ENCODE data around the gene PAQR9. TPM values are rescaled to one million over a fixed set of nuclear protein-coding genes. Genes with fewer than 3 reads are reported as not detected.

PAQR9 gene
- polyA plus RNA-seq, 1 of the 3 experiments (the other 2 are of a cell fraction) = 0.16 TPM

DNA sequence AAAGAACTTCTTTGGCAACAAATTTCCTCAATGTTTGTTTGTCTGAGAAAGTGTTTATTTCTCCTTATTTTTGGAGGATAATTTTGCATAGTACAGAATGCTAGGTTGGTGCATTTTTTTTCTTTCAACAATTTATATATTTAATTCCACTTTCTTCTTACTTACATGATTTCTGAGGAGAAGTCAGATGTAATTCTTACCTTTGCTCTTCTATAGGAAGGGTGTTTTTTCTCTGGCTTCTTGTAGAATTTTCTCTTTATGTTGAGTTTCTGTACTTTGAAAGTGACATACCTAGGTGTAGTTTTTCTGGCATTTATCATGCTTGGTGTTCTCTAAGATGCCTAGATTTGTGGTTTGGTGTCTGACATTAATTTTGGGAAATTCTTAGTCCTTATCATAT is 39.8 kb downstream of the PAQR9 start:
- no peak overlapping the region for H2AFZ ChIP-seq (ENCODE audit: low read depth)
- H3K9me2 ChIP-seq = no peaks in the 10 kb centered on the region
- no peaks in the 10 kb centered on the region for H3K4me1 ChIP-seq (ENCODE audit: control insufficient read depth in 1 of 2, insufficient read depth in 2 of 2, low read depth in 1 of 2, low read length in 1 of 2)
- ChIA-PET CTCF (interaction anchor here (0.7 kb wide), 1 partner anchor 95 kb away, joined by 4 read pairs; no protein-coding TSS in a partner anchor), POLR2A (no interaction called here)
- H4K20me1 ChIP-seq (ENCODE audit: insufficient read depth) = no peaks in the 10 kb centered on the region
- H3K9ac ChIP-seq = no peak overlapping the region
- H3K4me2 ChIP-seq = no peak overlapping the region
- TF ChIP-seq, protein P1, sequence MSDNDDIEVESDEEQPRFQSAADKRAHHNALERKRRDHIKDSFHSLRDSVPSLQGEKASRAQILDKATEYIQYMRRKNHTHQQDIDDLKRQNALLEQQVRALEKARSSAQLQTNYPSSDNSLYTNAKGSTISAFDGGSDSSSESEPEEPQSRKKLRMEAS (IDR thresholded peaks at IDR 0.05; ENCODE audit: low read depth) = no peak
- TF ChIP-seq, protein P2, sequence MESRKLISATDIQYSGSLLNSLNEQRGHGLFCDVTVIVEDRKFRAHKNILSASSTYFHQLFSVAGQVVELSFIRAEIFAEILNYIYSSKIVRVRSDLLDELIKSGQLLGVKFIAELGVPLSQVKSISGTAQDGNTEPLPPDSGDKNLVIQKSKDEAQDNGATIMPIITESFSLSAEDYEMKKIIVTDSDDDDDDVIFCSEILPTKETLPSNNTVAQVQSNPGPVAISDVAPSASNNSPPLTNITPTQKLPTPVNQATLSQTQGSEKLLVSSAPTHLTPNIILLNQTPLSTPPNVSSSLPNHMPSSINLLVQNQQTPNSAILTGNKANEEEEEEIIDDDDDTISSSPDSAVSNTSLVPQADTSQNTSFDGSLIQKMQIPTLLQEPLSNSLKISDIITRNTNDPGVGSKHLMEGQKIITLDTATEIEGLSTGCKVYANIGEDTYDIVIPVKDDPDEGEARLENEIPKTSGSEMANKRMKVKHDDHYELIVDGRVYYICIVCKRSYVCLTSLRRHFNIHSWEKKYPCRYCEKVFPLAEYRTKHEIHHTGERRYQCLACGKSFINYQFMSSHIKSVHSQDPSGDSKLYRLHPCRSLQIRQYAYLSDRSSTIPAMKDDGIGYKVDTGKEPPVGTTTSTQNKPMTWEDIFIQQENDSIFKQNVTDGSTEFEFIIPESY (IDR thresholded peaks at IDR 0.05; ENCODE audit: borderline replicate concordance, low read depth) = no peak
- TF ChIP-seq, protein P3, sequence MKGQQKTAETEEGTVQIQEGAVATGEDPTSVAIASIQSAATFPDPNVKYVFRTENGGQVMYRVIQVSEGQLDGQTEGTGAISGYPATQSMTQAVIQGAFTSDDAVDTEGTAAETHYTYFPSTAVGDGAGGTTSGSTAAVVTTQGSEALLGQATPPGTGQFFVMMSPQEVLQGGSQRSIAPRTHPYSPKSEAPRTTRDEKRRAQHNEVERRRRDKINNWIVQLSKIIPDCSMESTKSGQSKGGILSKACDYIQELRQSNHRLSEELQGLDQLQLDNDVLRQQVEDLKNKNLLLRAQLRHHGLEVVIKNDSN (IDR thresholded peaks at IDR 0.05; ENCODE audit: borderline replicate concordance, low read depth) = no peak
- TF ChIP-seq ELF1 (IDR thresholded peaks at IDR 0.05) (no peak), GABPA (IDR thresholded peaks at IDR 0.05; ENCODE audit: low read depth) (no peak), RCOR1 (IDR thresholded peaks at IDR 0.05; ENCODE audit: low read length) (no peak), TCF12 (IDR thresholded peaks at IDR 0.05) (no peak)
- no peaks in the 10 kb centered on the region for H3K27me3 ChIP-seq (ENCODE audit: insufficient read depth)
- H3K27ac ChIP-seq (ENCODE audit: low read depth in 2 of 2, low read length in 1 of 2) = no peak overlapping the region
- no peaks in the 10 kb centered on the region for H3F3A ChIP-seq (replicated peaks; ENCODE audit: insufficient read depth)
- no peaks in the 10 kb centered on the region for H3K36me3 ChIP-seq (replicated peaks in 1 of 2; ENCODE audit: control insufficient read depth in 1 of 2, insufficient read depth in 2 of 2, low read length in 1 of 2)
- no peaks in the 10 kb centered on the region for H3K79me2 ChIP-seq (ENCODE audit: insufficient read depth)
- H3K9me3 ChIP-seq = no peaks in the 10 kb centered on the region; the same call in 1 of the 2 replicates
- H3K4me3 ChIP-seq (ENCODE audit: low read depth in 2 of 2, low read length in 1 of 2) = no peak overlapping the region
- no peak for DNase-seq

DNA sequence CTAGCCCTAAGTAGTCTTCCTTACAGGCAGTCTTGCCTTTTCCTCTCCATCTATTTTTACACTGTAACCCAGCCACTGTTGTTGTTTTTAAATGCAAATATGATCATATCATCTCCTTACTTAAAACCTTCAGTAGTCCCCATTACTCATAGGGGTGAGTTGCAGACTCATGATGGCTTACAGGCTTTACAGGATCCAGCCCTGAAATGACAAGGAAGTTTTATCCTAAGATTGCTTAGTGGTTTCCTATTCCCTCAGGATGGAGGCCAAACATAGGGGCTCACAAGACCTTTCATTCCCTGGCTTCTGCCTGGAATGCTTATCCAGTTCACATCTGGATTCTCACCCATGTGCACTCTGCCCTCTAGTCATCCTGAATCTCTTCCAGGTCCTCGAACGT is 46.9 kb downstream of the PAQR9 start:
- Histone ChIP-seq H2AFZ (ENCODE audit: low read depth) (no peak overlapping the region), H3K36me3 (replicated peaks in 1 of 2; ENCODE audit: control insufficient read depth in 1 of 2, insufficient read depth in 2 of 2, low read length in 1 of 2) (no peaks in the 10 kb centered on the region), H3K27me3 (ENCODE audit: insufficient read depth) (no peaks in the 10 kb centered on the region), H3K4me2 (no peak overlapping the region), H3K9ac (no peak overlapping the region), H3K9me3 (no peaks in the 10 kb centered on the region), H3K79me2 (ENCODE audit: insufficient read depth) (no peaks in the 10 kb centered on the region), H3K4me3 (ENCODE audit: low read depth in 2 of 2, low read length in 1 of 2) (no peak overlapping the region), H3K4me1 (ENCODE audit: control insufficient read depth in 1 of 2, insufficient read depth in 2 of 2, low read depth in 1 of 2, low read length in 1 of 2) (peaks cover 0 to 10% of the 10 kb centered on the region in 2 experiments; a peak in 2 of 4 replicates), H3K9me2 (no peaks in the 10 kb centered on the region), H4K20me1 (ENCODE audit: insufficient read depth) (no peaks in the 10 kb centered on the region), H3K27ac (ENCODE audit: low read depth in 2 of 2, low read length in 1 of 2) (no peak overlapping the region), H3F3A (replicated peaks; ENCODE audit: insufficient read depth) (peaks cover 16% of the 10 kb centered on the region)
- DNase-seq = no peak
- CTCF ChIA-PET = no interaction called here
- 16% methylated on average over 2 of the region's 2 CpGs for WGBS (ENCODE audit: low lambda C conversion rate)
- POLR2A ChIA-PET = no interaction called here
- TF ChIP-seq RAD21 (IDR thresholded peaks at IDR 0.05; ENCODE audit: low read length) (no peak), TEAD4 (IDR thresholded peaks at IDR 0.05; ENCODE audit: borderline replicate concordance, insufficient read depth) (no peak), RCOR1 (IDR thresholded peaks at IDR 0.05; ENCODE audit: low read length) (no peak), NFIC (IDR thresholded peaks at IDR 0.05; ENCODE audit: borderline replicate concordance) (no peak), CHD2 (IDR thresholded peaks at IDR 0.05; ENCODE audit: low read length, partially characterized antibody) (no peak), EZH2phosphoT487 (IDR thresholded peaks at IDR 0.05; ENCODE audit: borderline replicate concordance, low read depth) (no peak), RFX5 (IDR thresholded peaks at IDR 0.05; ENCODE audit: low read length) (no peak), GABPA (IDR thresholded peaks at IDR 0.05; ENCODE audit: low read depth) (no peak)
- TF ChIP-seq, protein P4, sequence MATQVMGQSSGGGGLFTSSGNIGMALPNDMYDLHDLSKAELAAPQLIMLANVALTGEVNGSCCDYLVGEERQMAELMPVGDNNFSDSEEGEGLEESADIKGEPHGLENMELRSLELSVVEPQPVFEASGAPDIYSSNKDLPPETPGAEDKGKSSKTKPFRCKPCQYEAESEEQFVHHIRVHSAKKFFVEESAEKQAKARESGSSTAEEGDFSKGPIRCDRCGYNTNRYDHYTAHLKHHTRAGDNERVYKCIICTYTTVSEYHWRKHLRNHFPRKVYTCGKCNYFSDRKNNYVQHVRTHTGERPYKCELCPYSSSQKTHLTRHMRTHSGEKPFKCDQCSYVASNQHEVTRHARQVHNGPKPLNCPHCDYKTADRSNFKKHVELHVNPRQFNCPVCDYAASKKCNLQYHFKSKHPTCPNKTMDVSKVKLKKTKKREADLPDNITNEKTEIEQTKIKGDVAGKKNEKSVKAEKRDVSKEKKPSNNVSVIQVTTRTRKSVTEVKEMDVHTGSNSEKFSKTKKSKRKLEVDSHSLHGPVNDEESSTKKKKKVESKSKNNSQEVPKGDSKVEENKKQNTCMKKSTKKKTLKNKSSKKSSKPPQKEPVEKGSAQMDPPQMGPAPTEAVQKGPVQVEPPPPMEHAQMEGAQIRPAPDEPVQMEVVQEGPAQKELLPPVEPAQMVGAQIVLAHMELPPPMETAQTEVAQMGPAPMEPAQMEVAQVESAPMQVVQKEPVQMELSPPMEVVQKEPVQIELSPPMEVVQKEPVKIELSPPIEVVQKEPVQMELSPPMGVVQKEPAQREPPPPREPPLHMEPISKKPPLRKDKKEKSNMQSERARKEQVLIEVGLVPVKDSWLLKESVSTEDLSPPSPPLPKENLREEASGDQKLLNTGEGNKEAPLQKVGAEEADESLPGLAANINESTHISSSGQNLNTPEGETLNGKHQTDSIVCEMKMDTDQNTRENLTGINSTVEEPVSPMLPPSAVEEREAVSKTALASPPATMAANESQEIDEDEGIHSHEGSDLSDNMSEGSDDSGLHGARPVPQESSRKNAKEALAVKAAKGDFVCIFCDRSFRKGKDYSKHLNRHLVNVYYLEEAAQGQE (IDR thresholded peaks at IDR 0.05; ENCODE audit: low read depth, low read length) = no peak
- TF ChIP-seq, protein P5, sequence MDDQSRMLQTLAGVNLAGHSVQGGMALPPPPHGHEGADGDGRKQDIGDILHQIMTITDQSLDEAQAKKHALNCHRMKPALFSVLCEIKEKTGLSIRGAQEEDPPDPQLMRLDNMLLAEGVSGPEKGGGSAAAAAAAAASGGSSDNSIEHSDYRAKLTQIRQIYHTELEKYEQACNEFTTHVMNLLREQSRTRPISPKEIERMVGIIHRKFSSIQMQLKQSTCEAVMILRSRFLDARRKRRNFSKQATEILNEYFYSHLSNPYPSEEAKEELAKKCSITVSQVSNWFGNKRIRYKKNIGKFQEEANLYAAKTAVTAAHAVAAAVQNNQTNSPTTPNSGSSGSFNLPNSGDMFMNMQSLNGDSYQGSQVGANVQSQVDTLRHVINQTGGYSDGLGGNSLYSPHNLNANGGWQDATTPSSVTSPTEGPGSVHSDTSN (IDR thresholded peaks at IDR 0.05) = no peak
- TF ChIP-seq, protein P6, sequence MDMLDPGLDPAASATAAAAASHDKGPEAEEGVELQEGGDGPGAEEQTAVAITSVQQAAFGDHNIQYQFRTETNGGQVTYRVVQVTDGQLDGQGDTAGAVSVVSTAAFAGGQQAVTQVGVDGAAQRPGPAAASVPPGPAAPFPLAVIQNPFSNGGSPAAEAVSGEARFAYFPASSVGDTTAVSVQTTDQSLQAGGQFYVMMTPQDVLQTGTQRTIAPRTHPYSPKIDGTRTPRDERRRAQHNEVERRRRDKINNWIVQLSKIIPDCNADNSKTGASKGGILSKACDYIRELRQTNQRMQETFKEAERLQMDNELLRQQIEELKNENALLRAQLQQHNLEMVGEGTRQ (IDR thresholded peaks at IDR 0.05; ENCODE audit: borderline replicate concordance, low read depth, low read length) = no peak
- TF ChIP-seq, protein P3 (IDR thresholded peaks at IDR 0.05; ENCODE audit: borderline replicate concordance, low read depth) = no peak
- TF ChIP-seq, protein P1 (IDR thresholded peaks at IDR 0.05; ENCODE audit: low read depth) = no peak

Measured in SK-N-SH (cell line).